Mesendoderm (in vitro differentiated cells): Measurements from ENCODE around the gene CPT1C.

ENCODE experiments used
- DNase-seq: peaks from one replicate; pipeline ENCODE4 v3.0.0; 2013
- H2AK5ac ChIP-seq: 2 replicates; pipeline ENCODE4 v1.6.1; 2013; ENCODE audit warnings: low read length, inconsistent platforms
- H2BK120ac ChIP-seq: 2 replicates; pipeline ENCODE4 v1.6.1; 2013; ENCODE audit warnings: low read depth, mild to moderate bottlenecking, low read length, moderate library complexity, mixed read lengths
- H2BK15ac ChIP-seq: replicated peaks from 2 replicates; pipeline ENCODE4 v1.6.1; 2013; ENCODE audit warnings: low read depth, mild to moderate bottlenecking, moderate library complexity
- H2BK5ac ChIP-seq: 2 replicates; pipeline ENCODE4 v1.6.1; 2013; ENCODE audit warnings: low read length, inconsistent platforms
- H3K18ac ChIP-seq: 2 replicates; pipeline ENCODE4 v1.6.1; 2013; ENCODE audit warnings: mild to moderate bottlenecking, low read length, mixed read lengths
- H3K23ac ChIP-seq: one replicate; pipeline ENCODE4 v1.6.1; 2013; ENCODE audit warnings: low read length
- H3K27ac ChIP-seq: 2 replicates; pipeline ENCODE4 v1.5.1; 2013; ENCODE audit warnings: low read depth, mild to moderate bottlenecking, inconsistent platforms, low read length, moderate library complexity
- H3K27me3 ChIP-seq: 2 replicates; pipeline ENCODE4 v1.6.1; 2013; ENCODE audit warnings: low read length, control low read depth, mild to moderate bottlenecking, inconsistent platforms; ENCODE audit not compliant: insufficient read depth, poor library complexity
- H3K36me3 ChIP-seq: 2 replicates; pipeline ENCODE4 v1.6.1; 2013; ENCODE audit warnings: low read length, inconsistent platforms; ENCODE audit not compliant: control insufficient read depth, insufficient read depth
- H3K4ac ChIP-seq: one replicate; pipeline ENCODE4 v1.6.1; 2013; ENCODE audit warnings: low read depth, mild to moderate bottlenecking, low read length, moderate library complexity
- H3K4me1 ChIP-seq: 2 replicates; pipeline ENCODE4 v1.6.1; 2013; ENCODE audit warnings: low read depth, low read length, inconsistent platforms; ENCODE audit not compliant: control insufficient read depth
- H3K4me2 ChIP-seq: 2 replicates; pipeline ENCODE4 v1.6.1; 2013; ENCODE audit warnings: low read length
- H3K4me3 ChIP-seq: 2 replicates; pipeline ENCODE4 v1.5.1; 2013; ENCODE audit warnings: mild to moderate bottlenecking, low read length
- H3K56ac ChIP-seq: one replicate; pipeline ENCODE4 v1.6.1; 2013; ENCODE audit warnings: low read length
- H3K79me1 ChIP-seq: 2 replicates; pipeline ENCODE4 v1.6.1; 2013; ENCODE audit warnings: low read length, inconsistent platforms
- H3K79me2 ChIP-seq: 2 replicates; pipeline ENCODE4 v1.6.1; 2013; ENCODE audit warnings: mild to moderate bottlenecking, low read length; ENCODE audit not compliant: control insufficient read depth, insufficient read depth
- H3K9ac ChIP-seq: 2 replicates; pipeline ENCODE4 v1.6.1; 2013; ENCODE audit warnings: low read length, inconsistent platforms
- H4K5ac ChIP-seq: one replicate; pipeline ENCODE4 v1.6.1; 2013; ENCODE audit warnings: low read length
- H4K8ac ChIP-seq: one replicate; pipeline ENCODE4 v1.6.1; 2013; ENCODE audit warnings: low read depth, mild to moderate bottlenecking, control low read depth, low read length, moderate library complexity
- WGBS: extraction: QIAGEN DNeasy Blood & Tissue Kit; methylation state at CpG from one replicate; pipeline ENCODE4 v1.1.7; 2013; ENCODE audit warnings: low lambda C conversion rate, missing lambda C conversion rate; ENCODE audit not compliant: insufficient coverage; ENCODE audit errors: extremely low coverage; 5-methylcytosine and 5-hydroxymethylcytosine counted together

The CPT1C gene

GRCh38 chr19:49664171-49665035, 26.5 kb upstream of the CPT1C start:
- peak; percentile 92 for DNase-seq
- peak overlapping the region; percentile 99 for H3K56ac ChIP-seq
- H3K23ac ChIP-seq, result peak overlapping the region; percentile 94
- H3K4ac ChIP-seq, result no peak overlapping the region
- H4K8ac ChIP-seq, result no peak overlapping the region
- no peak overlapping the region for H3K18ac ChIP-seq
- peaks cover 8% of the 10 kb centered on the region for H3K36me3 ChIP-seq
- H3K27ac ChIP-seq, result peak overlapping the region; percentile 55
- no peak overlapping the region for H4K5ac ChIP-seq
- peak overlapping the region; percentile 100 for H3K4me2 ChIP-seq
- no peaks in the 10 kb centered on the region for H3K27me3 ChIP-seq
- peaks cover 19% of the 10 kb centered on the region for H3K79me2 ChIP-seq
- no peak overlapping the region for H2BK120ac ChIP-seq
- H3K9ac ChIP-seq, result peak overlapping the region; percentile 99
- H3K4me1 ChIP-seq, result peaks cover 2% of the 10 kb centered on the region
- H3K4me3 ChIP-seq, result peak overlapping the region; percentile 99
- H2BK5ac ChIP-seq, result peak overlapping the region; percentile 78
- peak overlapping the region; percentile 99 for H2AK5ac ChIP-seq
- no peak overlapping the region for H2BK15ac ChIP-seq
- H3K79me1 ChIP-seq, result peaks cover 17% of the 10 kb centered on the region
- no CpG with 5 or more reads among the region's 53 CpGs for WGBS

GRCh38 chr19:49665036-49665350, 25.9 kb upstream of the CPT1C start:
- Histone ChIP-seq H3K27me3 (no peaks in the 10 kb centered on the region), H3K4me3 (peak overlapping the region; percentile 99), H3K4me1 (peaks cover 2% of the 10 kb centered on the region), H4K5ac (no peak overlapping the region), H3K79me1 (peaks cover 20% of the 10 kb centered on the region), H4K8ac (no peak overlapping the region), H3K18ac (no peak overlapping the region), H3K79me2 (peaks cover 19% of the 10 kb centered on the region), H3K9ac (peak overlapping the region; percentile 99), H3K36me3 (peaks cover 6% of the 10 kb centered on the region), H3K4me2 (peak overlapping the region; percentile 100), H2BK120ac (no peak overlapping the region), H3K27ac (peak overlapping the region; percentile 55), H3K23ac (peak overlapping the region; percentile 94), H3K4ac (no peak overlapping the region), H2BK5ac (peak overlapping the region; percentile 78), H2AK5ac (peak overlapping the region; percentile 99), H3K56ac (peak overlapping the region; percentile 99), H2BK15ac (no peak overlapping the region)
- no CpG with 5 or more reads among the region's 7 CpGs for WGBS
- peak; percentile 32 for DNase-seq

- DNase-seq, result peak; percentile 97
- Histone ChIP-seq H3K23ac (peak within 1 kb of the TSS; percentile 95), H3K27me3 (no peaks in the 10 kb centered on the region), H3K4ac (peak within 1 kb of the TSS; percentile 77), H3K79me2 (peaks cover 19% of the 10 kb centered on the region), H3K4me3 (peak within 1 kb of the TSS; percentile 99), H3K27ac (peak within 1 kb of the TSS; percentile 55), H3K4me2 (peak within 1 kb of the TSS; percentile 100), H4K5ac (no peak within 1 kb of the TSS), H2BK15ac (no peak within 1 kb of the TSS), H3K9ac (peak within 1 kb of the TSS; percentile 99), H3K18ac (peak within 1 kb of the TSS; percentile 85), H3K79me1 (peaks cover 20% of the 10 kb centered on the region), H3K36me3 (peaks cover 6% of the 10 kb centered on the region), H4K8ac (no peak within 1 kb of the TSS), H2BK120ac (no peak within 1 kb of the TSS), H3K4me1 (peaks cover 2% of the 10 kb centered on the region), H2BK5ac (peak within 1 kb of the TSS; percentile 78), H3K56ac (peak within 1 kb of the TSS; percentile 99), H2AK5ac (peak within 1 kb of the TSS; percentile 99)
- WGBS, result no CpG with 5 or more reads among the region's 50 CpGs
Observed at GRCh38 chr19:49665351-49666119, 25.4 kb upstream of the CPT1C start, which contains the start of the genes BCL2L12 and IRF3. TSS of gene BCL2L12 (plus strand) at chr19:49665933. CDS start at chr19:49666693, 760 bp downstream. TSS of gene IRF3 (minus strand) at chr19:49665857. CDS start at chr19:49664838, 1,019 bp downstream.

- no peak for DNase-seq
- H3K27ac ChIP-seq, result no peak overlapping the region
- no peaks in the 10 kb centered on the region for H3K27me3 ChIP-seq
- H2AK5ac ChIP-seq, result peak overlapping the region; percentile 72
- peaks cover 5% of the 10 kb centered on the region for H3K36me3 ChIP-seq
- peak overlapping the region; percentile 89 for H3K4me2 ChIP-seq
- peak overlapping the region; percentile 77 for H3K4ac ChIP-seq
- H2BK5ac ChIP-seq, result no peak overlapping the region
- H3K56ac ChIP-seq, result peak overlapping the region; percentile 74
- H3K23ac ChIP-seq, result no peak overlapping the region
- WGBS, result no CpG with 5 or more reads among the region's 9 CpGs
- H3K4me3 ChIP-seq, result peak overlapping the region; percentile 45
- H4K5ac ChIP-seq, result no peak overlapping the region
- peaks cover 20% of the 10 kb centered on the region for H3K79me1 ChIP-seq
- H3K79me2 ChIP-seq, result peaks cover 19% of the 10 kb centered on the region
- no peak overlapping the region for H4K8ac ChIP-seq
- H2BK120ac ChIP-seq, result no peak overlapping the region
- H3K4me1 ChIP-seq, result peaks cover 2% of the 10 kb centered on the region
- no peak overlapping the region for H2BK15ac ChIP-seq
- peak overlapping the region; percentile 68 for H3K9ac ChIP-seq
- H3K18ac ChIP-seq, result peak overlapping the region; percentile 85
Observed at GRCh38 chr19:49666120-49666444, 24.8 kb upstream of the CPT1C start.

- no peak overlapping the region for H4K5ac ChIP-seq
- no peak overlapping the region for H3K4me3 ChIP-seq
- H3K23ac ChIP-seq, result no peak overlapping the region
- no peak overlapping the region for H2AK5ac ChIP-seq
- H3K4me1 ChIP-seq, result peaks cover 2% of the 10 kb centered on the region
- H3K79me2 ChIP-seq, result peaks cover 19% of the 10 kb centered on the region
- H2BK120ac ChIP-seq, result no peak overlapping the region
- no peaks in the 10 kb centered on the region for H3K27me3 ChIP-seq
- peaks cover 20% of the 10 kb centered on the region for H3K79me1 ChIP-seq
- H2BK5ac ChIP-seq, result no peak overlapping the region
- no CpG with 5 or more reads among the region's 2 CpGs for WGBS
- no peak overlapping the region for H4K8ac ChIP-seq
- no peak overlapping the region for H3K56ac ChIP-seq
- no peak overlapping the region for H3K4ac ChIP-seq
- H3K18ac ChIP-seq, result no peak overlapping the region
- H3K36me3 ChIP-seq, result no peaks in the 10 kb centered on the region
- no peak overlapping the region for H2BK15ac ChIP-seq
- no peak for DNase-seq
- H3K9ac ChIP-seq, result peak overlapping the region; percentile 68
- H3K27ac ChIP-seq, result no peak overlapping the region
- no peak overlapping the region for H3K4me2 ChIP-seq
Observed at GRCh38 chr19:49667473-49667872, 23.4 kb upstream of the CPT1C start.
